ENCODE measurements around the gene DHRS13.

- TF ChIP-seq, protein P1, sequence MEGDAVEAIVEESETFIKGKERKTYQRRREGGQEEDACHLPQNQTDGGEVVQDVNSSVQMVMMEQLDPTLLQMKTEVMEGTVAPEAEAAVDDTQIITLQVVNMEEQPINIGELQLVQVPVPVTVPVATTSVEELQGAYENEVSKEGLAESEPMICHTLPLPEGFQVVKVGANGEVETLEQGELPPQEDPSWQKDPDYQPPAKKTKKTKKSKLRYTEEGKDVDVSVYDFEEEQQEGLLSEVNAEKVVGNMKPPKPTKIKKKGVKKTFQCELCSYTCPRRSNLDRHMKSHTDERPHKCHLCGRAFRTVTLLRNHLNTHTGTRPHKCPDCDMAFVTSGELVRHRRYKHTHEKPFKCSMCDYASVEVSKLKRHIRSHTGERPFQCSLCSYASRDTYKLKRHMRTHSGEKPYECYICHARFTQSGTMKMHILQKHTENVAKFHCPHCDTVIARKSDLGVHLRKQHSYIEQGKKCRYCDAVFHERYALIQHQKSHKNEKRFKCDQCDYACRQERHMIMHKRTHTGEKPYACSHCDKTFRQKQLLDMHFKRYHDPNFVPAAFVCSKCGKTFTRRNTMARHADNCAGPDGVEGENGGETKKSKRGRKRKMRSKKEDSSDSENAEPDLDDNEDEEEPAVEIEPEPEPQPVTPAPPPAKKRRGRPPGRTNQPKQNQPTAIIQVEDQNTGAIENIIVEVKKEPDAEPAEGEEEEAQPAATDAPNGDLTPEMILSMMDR (IDR thresholded peaks at IDR 0.05; ENCODE audit: low read length): no peak
- no peak for TF ChIP-seq EZH2 (optimal IDR thresholded peaks at IDR 0.05; ENCODE audit: low read depth, low read length)
- TF ChIP-seq EZH2phosphoT487 (IDR thresholded peaks at IDR 0.05; ENCODE audit: low read length): no peak
Measured at GRCh38 chr17:28855336-28855679, 47.6 kb downstream of the DHRS13 start.

Measured in MM.1S (cell line).